A673 (cell line): ENCODE measurements around the gene MRM3. TPM values are rescaled to one million over a fixed set of nuclear protein-coding genes. Genes with fewer than 3 reads are reported as not detected.

Experiments
- BruUV-seq: library from RNA; stranded (reverse); fragments of 400-500 nt; replicated peaks from 2 replicates; lab custom pipeline; 2021; lab: Mats Ljungman, UMichigan
- CTCF ChIA-PET: fragments of 300-600 bp; sonication (Branson Sonifier 250); formaldehyde crosslinking; loops from one replicate; lab custom pipeline; 2022; ENCODE audit warnings: antibody characterized with exemption; lab: Charles Lee
- POLR2A ChIA-PET: fragments of 300-600 bp; sonication (Branson Sonifier 250); formaldehyde crosslinking; loops from one replicate; lab custom pipeline; 2022; ENCODE audit warnings: antibody characterized with exemption; ENCODE audit not compliant: low non-redundant PET; lab: Charles Lee
- DNase-seq: peaks from one replicate; pipeline ENCODE4 v3.0.0-alpha.2; 2015; ENCODE audit warnings: low spot score
- H3K27ac ChIP-seq: fragments of 200-600 bp; sonication (generic); 2 replicates; pipeline ENCODE4 v1.5.1; 2016; ENCODE audit warnings: mixed run types, low read depth, mild to moderate bottlenecking, mixed read lengths, antibody characterized with exemption, low read length; ENCODE audit not compliant: poor library complexity, severe bottlenecking
- H3K27me3 ChIP-seq: fragments of 200-600 bp; sonication (generic); replicated peaks from 2 replicates; pipeline ENCODE4 v1.6.1; 2017; ENCODE audit warnings: mixed run types, low read depth, mild to moderate bottlenecking, mixed read lengths, antibody characterized with exemption, low read length; ENCODE audit not compliant: insufficient read depth, poor library complexity
- H3K36me3 ChIP-seq: fragments of 200-600 bp; sonication (generic); 2 replicates; pipeline ENCODE4 v1.6.1; 2016; ENCODE audit warnings: mixed run types, mild to moderate bottlenecking, mixed read lengths, antibody characterized with exemption, low read length; ENCODE audit not compliant: insufficient read depth, poor library complexity, severe bottlenecking
- H3K4me1 ChIP-seq: fragments of 200-600 bp; sonication (generic); 2 replicates; pipeline ENCODE4 v1.6.1; 2017; ENCODE audit warnings: mixed run types, mild to moderate bottlenecking, mixed read lengths, antibody characterized with exemption, low read length; ENCODE audit not compliant: insufficient read depth, poor library complexity, severe bottlenecking
- H3K4me3 ChIP-seq: fragments of 200-600 bp; sonication (generic); 2 replicates; pipeline ENCODE4 v1.5.1; 2016; ENCODE audit warnings: low read depth, mixed run types, mild to moderate bottlenecking, mixed read lengths, low read length; ENCODE audit not compliant: poor library complexity, severe bottlenecking
- H3K9me3 ChIP-seq: fragments of 200-600 bp; sonication (generic); 2 replicates; pipeline ENCODE4 v1.6.1; 2016; ENCODE audit warnings: mixed run types, low read depth, mild to moderate bottlenecking, mixed read lengths, antibody characterized with exemption, low read length; ENCODE audit not compliant: poor library complexity, severe bottlenecking
- EZH2 ChIP-seq: fragments of 200-600 bp; sonication (generic); IDR thresholded peaks from 2 replicates; pipeline ENCODE4 v1.6.1; 2017; ENCODE audit warnings: borderline replicate concordance, low read depth, mild to moderate bottlenecking, mixed read lengths, antibody characterized with exemption, low read length; ENCODE audit not compliant: poor library complexity, severe bottlenecking
- intact Hi-C: fragments of 100-400 bp; cut with micrococcal nuclease; formaldehyde crosslinking; loops from one replicate; pipeline ENCODE4 v1.10.0; 2022; ENCODE audit not compliant: unreplicated experiment
- total RNA-seq: library from RNA; stranded (reverse); gene quantifications from 2 replicates; pipeline ENCODE4 v1.2.3, GENCODE V29; 2021
- TF ChIP-seq, protein P1 (sequence below): fragments of 300-800, 200-600 bp; sonication (generic); conservative IDR thresholded peaks from 2 replicates; pipeline ENCODE4 v1.5.1; 2017; ENCODE audit warnings: low read depth, mild to moderate bottlenecking, antibody characterized with exemption, low read length, moderate library complexity, mixed read lengths

MRM3 gene
- total RNA-seq, 1 experiment from 2014 or later, result 39.5 TPM

DNA sequence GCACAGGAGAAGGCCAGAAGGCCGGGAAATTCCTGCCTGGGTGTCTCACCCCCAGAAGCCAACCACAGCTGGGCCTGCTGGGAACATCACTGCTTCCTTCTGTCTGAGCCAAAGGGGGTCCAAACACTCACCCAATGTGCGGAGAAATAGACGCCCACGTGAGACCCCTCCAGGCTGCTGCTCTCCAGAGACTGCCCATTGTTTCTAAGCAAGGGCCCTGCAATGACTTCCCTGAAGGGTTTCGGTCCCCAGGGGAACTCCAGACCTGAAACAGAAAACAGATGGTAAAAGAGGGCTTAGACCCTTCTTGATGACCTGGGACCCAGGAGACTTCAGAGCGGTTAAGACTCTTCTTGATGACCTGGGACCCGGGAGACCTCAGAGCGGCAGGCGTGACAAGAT, 41.3 kb downstream of the MRM3 start:
- ChIA-PET CTCF (no interaction called here), POLR2A (no interaction called here)
- intact Hi-C loops, result no loop called here

DNA sequence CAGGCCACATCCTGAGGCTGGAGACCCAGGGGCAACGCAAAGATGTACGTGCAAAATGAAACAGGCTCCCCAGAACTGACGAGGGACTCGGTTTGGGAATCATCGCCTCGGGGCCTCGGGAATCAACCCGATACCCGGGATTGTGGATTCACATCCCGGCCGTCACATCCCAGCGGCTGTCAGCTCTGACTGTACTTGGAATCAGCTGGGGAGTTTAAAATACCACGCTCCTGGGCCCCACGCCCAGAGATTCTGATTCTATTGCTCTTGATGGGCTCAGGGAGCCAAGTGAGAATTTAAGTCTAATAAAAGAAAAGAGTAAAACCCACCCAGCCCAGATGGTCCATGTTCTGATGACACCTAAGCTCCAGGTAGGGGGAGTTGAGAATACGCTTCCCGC, 42.2 kb downstream of the MRM3 start:
- Histone ChIP-seq H3K4me3 (no peak overlapping the region), H3K4me1 (no peaks in the 10 kb centered on the region), H3K9me3 (no peaks in the 10 kb centered on the region), H3K36me3 (no peaks in the 10 kb centered on the region), H3K27me3 (no peaks in the 10 kb centered on the region), H3K27ac (no peak overlapping the region)
- BruUV-seq, result no TSS peak
- POLR2A ChIA-PET, result no interaction called here
- TF ChIP-seq, protein P1, sequence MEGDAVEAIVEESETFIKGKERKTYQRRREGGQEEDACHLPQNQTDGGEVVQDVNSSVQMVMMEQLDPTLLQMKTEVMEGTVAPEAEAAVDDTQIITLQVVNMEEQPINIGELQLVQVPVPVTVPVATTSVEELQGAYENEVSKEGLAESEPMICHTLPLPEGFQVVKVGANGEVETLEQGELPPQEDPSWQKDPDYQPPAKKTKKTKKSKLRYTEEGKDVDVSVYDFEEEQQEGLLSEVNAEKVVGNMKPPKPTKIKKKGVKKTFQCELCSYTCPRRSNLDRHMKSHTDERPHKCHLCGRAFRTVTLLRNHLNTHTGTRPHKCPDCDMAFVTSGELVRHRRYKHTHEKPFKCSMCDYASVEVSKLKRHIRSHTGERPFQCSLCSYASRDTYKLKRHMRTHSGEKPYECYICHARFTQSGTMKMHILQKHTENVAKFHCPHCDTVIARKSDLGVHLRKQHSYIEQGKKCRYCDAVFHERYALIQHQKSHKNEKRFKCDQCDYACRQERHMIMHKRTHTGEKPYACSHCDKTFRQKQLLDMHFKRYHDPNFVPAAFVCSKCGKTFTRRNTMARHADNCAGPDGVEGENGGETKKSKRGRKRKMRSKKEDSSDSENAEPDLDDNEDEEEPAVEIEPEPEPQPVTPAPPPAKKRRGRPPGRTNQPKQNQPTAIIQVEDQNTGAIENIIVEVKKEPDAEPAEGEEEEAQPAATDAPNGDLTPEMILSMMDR, result no peak
- no peak for TF ChIP-seq EZH2
- DNase-seq, result no peak
- intact Hi-C loops, result no loop called here
- CTCF ChIA-PET, result no interaction called here

More for the DNA sequence above, 41.3 kb downstream of the MRM3 start:
- Histone ChIP-seq H3K27me3 (no peaks in the 10 kb centered on the region), H3K36me3 (no peaks in the 10 kb centered on the region), H3K9me3 (no peaks in the 10 kb centered on the region), H3K27ac (no peak overlapping the region), H3K4me1 (no peaks in the 10 kb centered on the region), H3K4me3 (no peak overlapping the region)
- TF ChIP-seq EZH2, result no peak
- TF ChIP-seq, protein P1, result no peak
- no TSS peak for BruUV-seq
- DNase-seq, result no peak

DNA sequence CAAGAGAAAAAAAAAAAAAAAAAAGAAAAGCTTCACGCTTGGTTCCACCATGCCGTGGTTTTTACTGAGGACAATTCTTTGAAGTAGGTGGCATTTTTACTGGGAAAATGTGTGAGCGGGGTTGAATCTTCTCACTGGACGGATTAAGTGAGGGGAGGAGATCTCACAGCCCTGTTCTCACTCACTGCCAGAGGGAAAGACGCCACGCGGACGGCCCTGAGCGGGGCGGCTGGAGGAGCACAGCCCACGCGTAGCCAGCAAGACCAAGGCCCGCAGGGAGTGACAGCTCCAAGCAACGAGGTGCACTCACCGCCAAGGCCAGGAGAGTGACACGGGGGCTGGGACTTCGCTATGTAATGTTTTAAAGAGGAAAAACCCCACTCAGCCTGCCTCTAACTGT, 43.1 kb downstream of the MRM3 start:
- Histone ChIP-seq H3K27ac (no peak overlapping the region), H3K4me3 (no peak overlapping the region), H3K27me3 (no peaks in the 10 kb centered on the region), H3K36me3 (no peaks in the 10 kb centered on the region), H3K4me1 (no peaks in the 10 kb centered on the region), H3K9me3 (no peaks in the 10 kb centered on the region)
- DNase-seq, result no peak
- TF ChIP-seq, protein P1, result no peak
- no peak for TF ChIP-seq EZH2
- no TSS peak for BruUV-seq
- POLR2A ChIA-PET, result no interaction called here
- intact Hi-C loops, result no loop called here
- CTCF ChIA-PET, result no interaction called here
